Measurements from ENCODE around the gene PRPF40B.

- TF ChIP-seq EZH2 (IDR thresholded peaks at IDR 0.05; ENCODE audit: borderline replicate concordance) (no peak), CTCF (IDR thresholded peaks at IDR 0.05; ENCODE audit: poor library complexity) (no peak)
Observed at GRCh38 chr12:49659753-49660152, 36.4 kb downstream of the PRPF40B start.
